AG04449 (cell line): ENCODE measurements around the gene POU2AF1.

Source experiments
- CTCF ChIA-PET: fragments of 350-600 bp; formaldehyde crosslinking; extraction: SDS; loops from one replicate; lab custom pipeline; 2021; ENCODE audit warnings: antibody characterized with exemption; lab: Yijun Ruan, JAX
- POLR2A ChIA-PET: fragments of 400-600, 350-600 bp; formaldehyde crosslinking; extraction: SDS; loops from one replicate; lab custom pipeline; 2020; ENCODE audit warnings: antibody characterized with exemption, inconsistent platforms; lab: Yijun Ruan, JAX
- DNase-seq: peaks from one replicate; pipeline ENCODE4 v3.0.0-alpha.2; 2010; ENCODE audit warnings: low read depth, low spot score
- H3K4me3 ChIP-seq: 2 replicates; pipeline ENCODE4 v1.5.1; 2011; ENCODE audit warnings: low read depth, mild to moderate bottlenecking, control low read depth, low read length
- TF ChIP-seq, protein P1 (sequence below): IDR thresholded peaks from one replicate; pipeline ENCODE4 v1.5.1; 2011; ENCODE audit warnings: mild to moderate bottlenecking, moderate library complexity, low read length, control low read depth, inconsistent platforms; ENCODE audit not compliant: insufficient read depth; ENCODE audit errors: missing control alignments

POU2AF1 gene

DNA sequence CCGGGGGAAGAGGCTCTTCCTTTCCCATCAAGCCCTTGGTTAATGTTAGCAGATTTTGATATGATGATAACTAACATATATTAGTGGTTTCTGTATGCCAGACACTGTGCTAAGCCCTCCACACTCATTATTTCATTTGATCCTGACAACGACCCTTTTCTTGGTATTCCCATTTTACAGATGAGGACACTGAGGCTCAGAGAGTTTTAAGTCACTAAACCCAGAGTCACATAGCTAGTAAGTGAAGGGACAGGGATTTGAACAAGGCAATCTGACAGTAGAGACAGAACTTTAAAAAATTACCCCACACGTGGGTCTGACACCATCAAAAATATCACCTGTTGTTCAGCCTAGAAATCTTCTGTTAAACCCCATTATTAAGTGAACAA, 22.4 kb downstream of the POU2AF1 start:
- TF ChIP-seq, protein P1, sequence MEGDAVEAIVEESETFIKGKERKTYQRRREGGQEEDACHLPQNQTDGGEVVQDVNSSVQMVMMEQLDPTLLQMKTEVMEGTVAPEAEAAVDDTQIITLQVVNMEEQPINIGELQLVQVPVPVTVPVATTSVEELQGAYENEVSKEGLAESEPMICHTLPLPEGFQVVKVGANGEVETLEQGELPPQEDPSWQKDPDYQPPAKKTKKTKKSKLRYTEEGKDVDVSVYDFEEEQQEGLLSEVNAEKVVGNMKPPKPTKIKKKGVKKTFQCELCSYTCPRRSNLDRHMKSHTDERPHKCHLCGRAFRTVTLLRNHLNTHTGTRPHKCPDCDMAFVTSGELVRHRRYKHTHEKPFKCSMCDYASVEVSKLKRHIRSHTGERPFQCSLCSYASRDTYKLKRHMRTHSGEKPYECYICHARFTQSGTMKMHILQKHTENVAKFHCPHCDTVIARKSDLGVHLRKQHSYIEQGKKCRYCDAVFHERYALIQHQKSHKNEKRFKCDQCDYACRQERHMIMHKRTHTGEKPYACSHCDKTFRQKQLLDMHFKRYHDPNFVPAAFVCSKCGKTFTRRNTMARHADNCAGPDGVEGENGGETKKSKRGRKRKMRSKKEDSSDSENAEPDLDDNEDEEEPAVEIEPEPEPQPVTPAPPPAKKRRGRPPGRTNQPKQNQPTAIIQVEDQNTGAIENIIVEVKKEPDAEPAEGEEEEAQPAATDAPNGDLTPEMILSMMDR = no peak
- POLR2A ChIA-PET = no interaction called here
- no peak overlapping the region for H3K4me3 ChIP-seq
- CTCF ChIA-PET = no interaction called here
- DNase-seq = no peak

DNA sequence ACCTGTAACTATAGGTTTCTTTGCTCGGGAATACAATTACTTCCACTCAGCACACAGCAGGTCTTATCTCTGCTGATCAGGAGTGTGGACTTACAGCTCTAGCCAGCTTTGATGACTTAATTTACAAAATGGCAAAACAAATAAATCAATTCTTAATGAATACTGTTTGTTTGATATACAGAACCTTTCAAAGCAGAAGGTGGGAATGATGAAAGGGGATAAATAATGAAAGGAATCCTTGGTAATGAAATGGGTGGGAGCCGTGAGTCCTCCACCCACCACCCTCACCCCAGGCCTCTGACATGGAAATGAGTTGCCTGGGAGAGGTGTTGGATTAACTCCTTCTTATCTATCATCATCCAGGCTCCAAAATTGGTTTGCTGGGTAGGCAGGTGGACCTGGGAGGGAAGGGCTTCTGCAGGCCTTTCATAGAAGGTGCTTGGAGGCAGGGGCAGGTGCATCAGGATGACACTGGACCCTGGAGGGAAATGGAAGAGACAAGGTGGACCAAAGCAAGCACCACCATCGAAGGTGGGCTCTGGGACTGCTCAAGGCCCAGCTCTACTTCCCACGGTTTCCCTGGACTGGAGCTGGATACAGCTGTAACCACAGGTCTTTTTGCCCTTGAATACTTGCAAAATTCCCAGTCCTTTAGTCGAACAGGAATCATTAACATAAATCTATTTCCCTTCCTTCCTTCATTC, 23.0 kb downstream of the POU2AF1 start:
- ChIA-PET POLR2A (no interaction called here), CTCF (no interaction called here)
- TF ChIP-seq, protein P1 = no peak
- no peak for DNase-seq
- no peak overlapping the region for H3K4me3 ChIP-seq

DNA sequence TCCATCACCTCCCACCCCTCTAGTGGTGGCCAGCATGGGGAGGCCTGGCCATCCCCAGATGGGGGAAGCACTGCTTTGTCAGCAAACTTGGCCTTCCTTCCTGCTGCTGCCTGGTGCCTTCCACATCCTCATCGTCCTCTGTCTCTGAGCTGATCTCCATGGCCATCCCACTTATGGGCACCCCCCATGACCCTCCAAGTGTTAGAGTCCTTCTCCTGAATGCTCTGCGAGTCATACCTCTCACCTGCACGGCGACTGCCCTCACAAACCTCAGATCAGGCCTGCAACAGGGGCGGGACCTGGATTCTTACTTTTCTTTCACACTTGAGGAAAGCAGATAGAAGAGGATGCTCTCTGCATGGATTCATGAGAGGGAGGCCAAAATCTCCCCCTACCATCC, 24.0 kb downstream of the POU2AF1 start:
- TF ChIP-seq, protein P1 = no peak
- ChIA-PET POLR2A (no interaction called here), CTCF (no interaction called here)
- DNase-seq = no peak
- no peak overlapping the region for H3K4me3 ChIP-seq

DNA sequence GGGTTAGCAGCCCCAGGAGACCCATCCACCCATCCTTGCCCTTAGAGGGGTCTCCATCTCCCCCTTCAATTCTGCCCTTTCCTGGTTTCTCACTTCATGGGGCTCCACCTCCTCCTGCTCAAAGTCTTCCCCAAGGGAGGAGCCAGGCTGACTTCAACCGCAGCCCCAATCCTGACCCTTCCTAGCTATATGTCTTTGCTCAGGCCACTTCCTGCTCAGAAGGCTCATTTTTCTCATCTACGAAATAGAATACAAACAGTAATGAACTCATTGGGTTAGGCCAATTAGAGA, 24.5 kb downstream of the POU2AF1 start:
- POLR2A ChIA-PET = no interaction called here
- no peak for DNase-seq
- H3K4me3 ChIP-seq = no peak overlapping the region
- CTCF ChIA-PET = no interaction called here
- TF ChIP-seq, protein P1 = no peak

DNA sequence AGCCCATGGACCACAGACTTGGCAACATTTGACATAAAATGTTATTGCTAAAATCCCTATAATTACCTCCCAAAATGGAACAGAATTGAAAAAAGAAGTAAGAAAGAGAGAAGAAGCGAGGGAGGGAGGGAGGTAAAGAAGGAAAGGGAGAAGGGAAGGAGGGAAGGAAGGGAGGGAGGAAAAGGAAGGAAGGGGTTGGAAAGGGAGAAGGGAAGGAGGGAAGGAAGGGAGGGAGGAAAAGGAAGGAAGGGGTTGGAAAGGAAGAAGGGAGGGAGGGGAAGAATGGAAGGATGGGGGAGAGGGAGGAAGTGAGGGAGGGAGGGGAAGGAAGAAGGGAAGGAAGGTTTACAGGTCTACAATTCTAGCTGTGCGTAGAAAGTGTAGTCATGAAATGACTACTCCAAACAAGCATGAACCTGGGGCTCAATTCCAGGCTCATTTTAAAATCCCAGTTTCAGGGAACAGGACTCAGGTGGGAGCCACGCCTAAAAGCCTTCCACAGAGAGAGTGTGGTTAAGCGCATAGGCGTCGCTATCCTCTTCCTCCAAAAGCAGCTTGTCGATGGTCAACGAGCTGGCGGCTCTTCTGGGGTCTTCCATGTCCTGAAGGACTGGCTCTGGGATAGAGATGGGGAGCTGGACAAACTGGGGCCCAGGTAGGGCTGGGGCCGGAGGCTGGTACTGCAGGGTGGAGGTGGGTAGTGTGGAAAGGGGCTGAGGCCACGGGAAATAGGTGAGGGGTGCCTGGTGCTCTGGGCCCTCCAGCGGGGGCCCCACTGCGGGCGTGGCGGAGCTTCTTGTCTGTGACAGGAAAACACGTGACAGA, 25.1 kb downstream of the POU2AF1 start:
- ChIA-PET POLR2A (no interaction called here), CTCF (no interaction called here)
- H3K4me3 ChIP-seq = no peak overlapping the region
- no peak for DNase-seq
- TF ChIP-seq, protein P1 = no peak

DNA sequence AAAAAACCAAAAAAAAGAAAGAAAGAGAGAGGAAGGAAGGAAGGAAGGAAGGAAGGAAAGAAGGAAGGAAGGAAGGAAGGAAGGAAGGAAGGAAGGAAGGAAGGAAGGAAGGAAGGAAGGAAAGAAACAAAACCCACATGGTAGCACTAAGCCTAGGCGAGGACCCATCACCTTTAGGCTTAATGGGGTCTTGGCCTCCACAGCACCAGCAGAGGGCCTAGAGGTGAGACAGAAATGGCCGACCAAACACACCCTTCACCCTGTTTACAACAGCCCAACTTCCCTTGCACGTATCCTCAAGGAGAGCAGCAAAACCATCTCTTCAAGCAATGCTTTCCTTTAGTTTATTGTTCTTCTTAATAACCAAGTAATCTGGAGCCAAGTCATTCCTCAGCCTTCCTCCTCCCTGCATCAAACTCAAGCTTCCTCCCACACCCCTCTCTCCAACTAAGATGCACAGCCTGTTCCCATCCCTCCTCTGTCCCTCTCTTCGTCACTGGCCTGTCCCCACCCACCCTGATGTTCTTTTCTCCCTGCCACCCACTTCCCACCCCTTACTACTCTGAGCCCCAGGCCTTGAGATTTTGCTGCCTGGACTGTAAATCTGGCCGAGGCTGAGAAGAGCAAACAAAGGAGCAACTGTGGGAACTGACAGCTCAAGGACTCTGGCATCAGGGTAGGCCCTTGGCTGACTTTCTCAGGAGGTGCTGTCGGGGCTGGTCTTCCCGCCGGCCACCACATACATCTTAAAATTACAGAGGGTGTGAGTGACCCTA, 26.0 kb downstream of the POU2AF1 start:
- POLR2A ChIA-PET = no interaction called here
- no peak overlapping the region for H3K4me3 ChIP-seq
- TF ChIP-seq, protein P1 = no peak
- no peak for DNase-seq
- CTCF ChIA-PET = no interaction called here
